ENCODE results near the gene UBE2A.

- no peak for TF ChIP-seq CREB5 (CRISPR knock-in tag; IDR thresholded peaks at IDR 0.05; ENCODE audit: low read depth)
- no peak for TF ChIP-seq ZFP3 (CRISPR knock-in tag; IDR thresholded peaks at IDR 0.05)
- no peak for TF ChIP-seq TSHZ2 (CRISPR knock-in tag; IDR thresholded peaks at IDR 0.05)
- no peak for TF ChIP-seq TOX (CRISPR knock-in tag; IDR thresholded peaks at IDR 0.05; ENCODE audit: borderline replicate concordance)
- no peak for TF ChIP-seq ESRRG (CRISPR knock-in tag; IDR thresholded peaks at IDR 0.05)
- TF ChIP-seq PATZ1 (CRISPR knock-in tag; IDR thresholded peaks at IDR 0.05; ENCODE audit: borderline replicate concordance): no peak
- no peak for TF ChIP-seq CSRNP3 (CRISPR knock-in tag; IDR thresholded peaks at IDR 0.05)
- no peak for TF ChIP-seq ISL1 (CRISPR knock-in tag; IDR thresholded peaks at IDR 0.05)
Measured at GRCh38 chrX:119541188-119541587, 33.2 kb upstream of the UBE2A start.
